Stimulated activated CD4-positive, alpha-beta T cell treated with anti-CD3 and anti-CD28 coated beads, Interleukin-4, amount 100 ng/mL, for 1 hour (primary cell): ENCODE measurements around the gene PARD3.

Experiments
- DNase-seq: peaks from one replicate; pipeline ENCODE4 v3.0.0-alpha.2; 2020

PARD3 gene

DNA sequence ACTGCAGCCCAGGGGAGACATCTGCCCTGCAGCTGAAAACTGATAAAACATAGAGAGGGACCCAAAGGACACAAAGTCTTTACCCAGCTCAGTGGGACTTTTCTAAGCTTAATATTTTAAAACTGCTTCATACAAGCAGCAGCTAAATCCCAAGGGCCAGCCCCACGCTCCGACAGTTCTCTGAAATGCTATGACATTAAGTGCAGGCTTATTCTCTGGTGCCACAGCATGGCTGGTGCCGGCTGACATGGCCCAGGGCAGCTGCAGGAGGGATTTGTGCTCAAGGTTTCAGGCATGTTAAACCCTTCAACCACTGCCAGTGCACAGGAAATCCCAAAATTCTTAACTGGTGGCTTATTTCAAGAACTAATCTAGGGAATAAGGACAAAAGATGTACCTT lies 170.9 kb downstream of the PARD3 start:
- DNase-seq: no peak

DNA sequence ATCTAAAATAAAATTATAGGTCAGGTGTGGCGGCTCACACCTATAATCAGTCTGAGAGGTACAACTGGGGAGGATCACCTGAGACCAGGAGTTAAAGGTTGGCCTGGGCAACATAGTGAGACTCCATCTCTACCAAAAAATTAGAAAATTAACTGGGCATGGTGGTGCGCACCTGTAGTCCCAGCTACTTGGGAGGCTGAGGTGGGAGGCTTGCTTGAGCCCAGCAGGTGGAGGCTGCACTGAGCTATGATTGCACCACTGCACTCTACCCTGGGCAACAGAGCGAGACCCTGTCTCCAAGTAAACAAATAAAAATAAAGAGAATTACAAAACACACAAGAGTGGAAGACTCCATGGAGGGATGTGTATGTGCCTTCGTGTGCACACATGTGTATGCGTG lies 171.5 kb downstream of the PARD3 start:
- DNase-seq: no peak

DNA sequence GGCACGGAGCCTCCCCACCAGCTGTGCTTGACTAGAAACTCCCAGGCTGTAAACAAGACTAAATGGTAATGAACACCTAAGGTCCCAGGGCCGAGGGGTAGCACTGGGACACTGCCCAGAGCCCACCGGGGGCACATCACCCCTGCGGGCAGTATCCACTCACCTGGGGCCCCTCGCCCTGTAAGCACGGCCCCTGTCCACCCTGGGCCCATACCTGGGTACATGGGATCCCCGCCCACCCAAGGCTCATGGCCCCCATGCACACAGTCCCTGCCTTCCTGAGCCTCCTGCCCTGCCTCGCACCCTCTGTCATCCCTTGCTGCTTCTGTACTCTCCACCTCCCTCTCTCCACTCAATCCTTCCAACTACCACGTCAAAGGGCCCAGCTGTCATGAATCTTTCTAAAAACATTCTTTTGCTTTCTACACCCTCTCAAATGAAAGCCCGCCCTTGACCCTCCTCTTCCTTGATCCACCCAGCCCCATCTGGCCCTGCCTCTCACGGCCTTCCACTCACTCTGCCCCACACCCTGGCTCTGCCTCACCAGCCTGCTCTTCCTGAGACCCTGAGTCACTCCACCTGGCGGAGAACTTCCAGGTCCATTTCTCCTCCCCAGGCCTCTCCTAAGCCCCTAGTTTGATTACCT lies 173.1 kb downstream of the PARD3 start:
- no peak for DNase-seq

- no peak for DNase-seq
Measured at GRCh38 chr10:34641147-34641912, 173.8 kb downstream of the PARD3 start.

DNA sequence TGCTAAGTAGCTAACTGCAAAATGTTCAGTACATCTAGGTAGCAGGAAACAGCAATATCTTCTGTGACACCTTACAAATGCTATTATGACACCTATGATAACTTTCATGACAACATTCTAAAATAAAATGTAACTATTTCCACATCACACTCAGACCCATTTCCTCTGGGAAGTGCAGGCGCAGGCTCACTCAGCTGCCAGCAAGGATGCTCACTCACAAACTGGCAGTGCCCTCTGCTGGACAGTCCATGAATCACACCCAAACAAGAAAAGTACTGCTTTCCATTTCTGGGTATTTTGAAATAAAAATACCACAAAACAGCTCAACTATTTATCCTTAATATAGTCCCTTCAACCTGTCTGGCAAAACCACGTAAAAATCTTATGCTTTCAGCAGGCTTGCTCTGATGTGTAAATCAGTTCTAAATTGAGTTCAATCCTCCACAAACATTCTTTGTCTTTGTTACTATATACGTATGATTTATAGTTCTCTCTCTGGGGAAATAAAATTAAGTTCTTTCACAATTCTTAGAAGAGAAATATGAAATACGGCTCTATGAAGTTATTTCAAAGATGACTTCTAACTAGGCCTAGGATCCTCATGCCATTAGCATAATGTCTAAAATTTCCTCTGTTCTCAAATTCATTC lies 176.6 kb downstream of the PARD3 start:
- peak; percentile 63 for DNase-seq

DNA sequence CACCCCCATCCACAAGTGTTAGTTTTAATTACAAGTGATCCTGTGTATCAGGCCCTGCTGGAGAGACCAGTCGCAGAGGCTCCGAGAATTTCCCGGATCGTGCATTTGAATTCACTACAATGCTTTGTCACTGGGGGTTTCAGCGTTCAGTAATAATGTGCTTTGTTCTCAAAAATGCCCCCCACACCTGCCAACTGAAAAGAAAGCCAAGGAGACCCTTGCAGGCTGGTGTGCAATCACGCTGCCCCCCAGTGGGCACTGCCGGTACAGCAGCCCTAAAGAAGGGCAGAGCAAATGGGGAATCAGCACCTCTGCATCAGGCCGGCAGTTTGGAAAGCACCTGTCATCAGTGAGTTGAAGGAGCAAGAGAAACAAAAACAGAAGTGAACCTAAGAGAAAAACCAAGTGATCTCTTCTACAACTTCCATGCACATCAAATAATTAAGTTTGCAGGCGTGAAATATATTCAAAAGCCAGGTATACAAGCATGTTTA lies 177.6 kb downstream of the PARD3 start:
- peak; percentile 69 for DNase-seq

DNA sequence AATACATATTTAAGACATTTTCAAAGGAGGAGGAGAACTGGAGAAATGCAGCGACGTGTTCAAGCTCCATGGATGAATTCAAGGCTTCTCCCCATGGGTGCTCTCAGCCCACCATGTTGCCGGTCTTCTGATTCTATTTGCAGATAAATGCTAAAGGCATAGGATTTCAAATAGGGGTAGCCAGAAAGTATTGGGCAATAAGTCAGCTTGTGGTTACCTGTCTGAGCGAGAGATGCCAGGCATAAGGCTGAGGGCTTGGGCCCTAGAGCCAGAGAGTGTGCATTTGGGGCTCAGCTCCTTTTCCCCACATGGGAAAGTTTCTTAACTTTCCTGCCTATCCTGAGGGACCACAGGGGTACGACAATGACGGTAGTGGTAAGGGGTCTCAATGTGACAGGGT lies 180.0 kb downstream of the PARD3 start:
- no peak for DNase-seq

- no peak for DNase-seq
Measured at GRCh38 chr10:34633374-34633773, 181.7 kb downstream of the PARD3 start.

- DNase-seq: no peak
Measured at GRCh38 chr10:34629084-34629483, 186.0 kb downstream of the PARD3 start.

- no peak for DNase-seq
Measured at GRCh38 chr10:34628174-34628796, 186.8 kb downstream of the PARD3 start.

- no peak for DNase-seq
Measured at GRCh38 chr10:34627741-34628140, 187.4 kb downstream of the PARD3 start.

- DNase-seq: no peak
Measured at GRCh38 chr10:34627331-34627730, 187.8 kb downstream of the PARD3 start.

GRCh38 chr10:34626158-34626880 lies 188.8 kb downstream of the PARD3 start:
- DNase-seq: no peak

DNA sequence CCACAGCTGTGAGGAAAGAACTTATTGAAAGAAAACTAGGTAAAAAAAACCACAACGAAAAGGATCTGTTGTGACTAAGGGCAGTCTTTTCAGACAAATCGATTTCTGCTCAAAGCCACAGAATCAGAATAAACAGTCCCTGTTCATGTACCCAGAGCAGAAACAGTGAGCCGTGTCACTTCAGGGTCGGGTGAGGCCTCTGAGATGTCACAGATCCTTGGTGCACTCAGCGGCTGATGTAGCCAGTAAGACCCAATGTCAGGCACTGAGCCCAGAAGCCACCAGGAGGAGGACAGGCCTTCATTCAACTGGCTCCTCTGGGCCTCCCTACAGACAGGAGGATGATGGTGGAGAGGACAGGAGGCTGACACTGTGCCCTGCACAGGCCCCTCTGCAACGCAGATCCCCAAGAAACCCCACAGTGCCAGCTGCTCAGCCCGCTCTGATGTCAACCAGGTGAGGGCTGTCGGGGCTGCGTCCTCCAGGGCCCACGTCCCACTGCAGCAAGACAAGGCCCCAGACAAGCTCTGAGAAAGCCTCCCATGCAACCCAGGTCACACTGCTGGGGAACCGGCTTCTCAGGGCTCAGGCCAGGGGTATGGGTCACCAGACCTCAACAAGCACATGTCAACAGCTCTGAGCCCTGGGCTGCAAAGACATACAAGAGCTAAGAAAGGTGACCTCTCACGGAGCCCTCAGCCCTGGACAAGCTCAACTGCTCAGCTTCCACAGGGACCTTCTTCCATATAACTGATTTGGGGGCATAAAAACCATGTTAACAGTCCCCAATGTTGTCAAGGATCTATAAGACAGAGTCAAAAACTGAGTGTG lies 190.6 kb downstream of the PARD3 start:
- no peak for DNase-seq

DNA sequence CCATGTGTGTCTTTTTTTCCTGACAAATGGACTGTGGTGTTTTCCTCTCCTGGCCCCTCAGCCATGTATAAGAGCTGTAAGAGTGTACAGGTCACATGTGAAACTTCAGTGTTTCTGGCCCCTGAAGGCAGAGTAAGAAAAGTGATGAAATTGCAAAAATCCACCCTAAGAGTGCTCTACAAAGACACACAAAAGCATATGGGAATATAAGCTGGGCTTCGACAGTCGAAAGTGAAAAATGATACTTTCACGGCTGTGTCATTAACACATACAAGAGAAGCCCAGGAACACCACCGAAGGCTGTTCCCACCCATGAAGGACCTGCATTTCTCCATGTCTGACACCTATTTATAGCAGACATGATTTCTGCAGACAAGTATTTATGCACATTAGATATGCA lies 192.2 kb downstream of the PARD3 start:
- no peak for DNase-seq

GRCh38 chr10:34618611-34619010 lies 196.5 kb downstream of the PARD3 start:
- no peak for DNase-seq

- no peak for DNase-seq
Measured at GRCh38 chr10:34615770-34616169, 199.3 kb downstream of the PARD3 start.

DNA sequence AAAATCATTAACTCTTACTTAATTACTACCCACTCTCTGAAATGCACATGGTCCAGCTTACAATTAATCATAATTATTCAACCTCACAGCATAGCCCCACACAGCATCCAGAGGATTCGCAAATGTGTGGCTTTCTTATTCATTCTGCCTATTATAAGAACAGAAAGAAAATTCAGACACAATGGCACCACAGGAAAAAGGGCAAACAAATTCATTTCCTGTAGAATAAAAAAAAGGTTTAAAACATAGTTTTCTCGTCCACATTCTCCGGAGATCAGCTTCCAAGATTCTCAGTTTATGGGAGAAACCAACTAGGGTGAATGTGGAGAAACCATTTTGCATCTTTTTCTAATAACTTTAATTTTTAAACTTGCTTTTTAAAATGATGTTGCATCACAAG lies 201.6 kb downstream of the PARD3 start:
- DNase-seq: no peak

GRCh38 chr10:34612938-34613337 lies 202.2 kb downstream of the PARD3 start:
- no peak for DNase-seq

- DNase-seq: no peak
Measured at GRCh38 chr10:34612446-34612845, 202.7 kb downstream of the PARD3 start.

GRCh38 chr10:34609287-34609940 lies 205.7 kb downstream of the PARD3 start:
- DNase-seq: no peak
